Heart left ventricle (tissue), 13 donors: ENCODE results near the gene TNRC6C.

Experiments
- CTCF ChIP-seq, 12 donors: fragments of 200-600 bp; sonication (generic) in 4 of 12; IDR thresholded peaks; one replicate each; pipeline versions ENCODE4 v1.5.0 to v1.8.0; 2018 to 2022; ENCODE audit warnings: antibody characterized with exemption in 12 of 12, mild to moderate bottlenecking in 5 of 12
- POLR2A ChIP-seq, 2 donors: fragments of 450-650 bp; IDR thresholded peaks; one replicate each; pipeline ENCODE4 v1.6.1; 2017; ENCODE audit warnings: antibody characterized with exemption in 2 of 2, mild to moderate bottlenecking in 2 of 2, moderate library complexity in 2 of 2
- donor health status: ischemic (EF 13 %, LVEDD 7.1; RV severe dilation, severe dysfunction).
- donor health status: DM: no; HTN: yes; CAD: no.
- donor health status: DM: no; HTN: no; CAD: no.
- donor health status: ischemic (EF 25% LVEDD 6.9; RV normal size, moderate dysfunction).
- donor health status: ischemic (EF 25% LVEDD 5.7; RV mildly dilated, moderate dysfunction).
- donor health status: ischemic (EF 35%, LVEDD 5.7; RV mildly dilated, moderate dysfunction).
- donor health status: nonischemic (EF 11% LVEDD 7.7; RV severe dilation, severe dysfunction).
- donor health status: DM: yes; HTN: yes; CAD: no.
- donor health status: PGD.
- donor health status: ischemic (EF 29% LVEDD 5.4; RV normal size, mild dysfunction).
- donor health status: nonischemic (EF 23%, LVEDD 6.1; RV moderate dilation, normal function).

- TF ChIP-seq CTCF (IDR thresholded peaks at IDR 0.05) (no peak), POLR2A (IDR thresholded peaks at IDR 0.05) (no peak)
Measured at GRCh38 chr17:78106211-78106610, 147.7 kb downstream of the TNRC6C start.
